SK-N-MC (cell line): Measurements from ENCODE around the gene VPS54.

Experiments
- EZH2 ChIP-seq: fragments of 200-600 bp; sonication (generic); IDR thresholded peaks from one replicate; pipeline ENCODE4 v1.6.1; 2017; ENCODE audit warnings: antibody characterized with exemption
- FOXP2 ChIP-seq: optimal IDR thresholded peaks from 2 replicates; pipeline ENCODE3; 2011; ENCODE audit warnings: mild to moderate bottlenecking, moderate library complexity; ENCODE audit not compliant: insufficient read depth; ENCODE audit errors: extremely low read length, control extremely low read depth
- POLR2AphosphoS5 ChIP-seq: IDR thresholded peaks from 2 replicates; pipeline ENCODE4 v1.6.1; 2012; ENCODE audit warnings: mild to moderate bottlenecking, low read depth, low read length, borderline replicate concordance

GRCh38 chr2:63865159-63865799 lies 153.9 kb downstream of the VPS54 start:
- TF ChIP-seq EZH2 (no peak), POLR2AphosphoS5 (no peak), FOXP2 (no peak)
